HepG2 (cell line): ENCODE measurements around the gene SNAPIN. TPM values are rescaled to one million over a fixed set of nuclear protein-coding genes. Genes with fewer than 3 reads are reported as not detected.
A peak's percentile ranks its signal among the peaks of the same experiment; 100 is the strongest.

Experiments used
- ATAC-seq: fragments of 200-7000 bp; cut with Tn5 transposase; 3 replicates; pipeline ENCODE4 v1.9.1; 2020; ENCODE audit warnings: mild to moderate bottlenecking, moderate library complexity
- BruUV-seq: library from RNA; stranded (reverse); fragments of 400-500 nt; replicated peaks from 2 replicates; lab custom pipeline; 2021; lab: Mats Ljungman, UMichigan
- CTCF ChIA-PET: fragments of 300-600 bp; formaldehyde crosslinking; extraction: SDS; loops from one replicate; lab custom pipeline; 2021; ENCODE audit warnings: low total read pairs, inconsistent platforms, low intra/inter-chr PET ratio; lab: Yijun Ruan, JAX
- POLR2A ChIA-PET: fragments of 350-600 bp; sonication (Branson Sonifier 250); formaldehyde crosslinking; loops from one replicate; lab custom pipeline; 2020; ENCODE audit warnings: antibody characterized with exemption, inconsistent platforms; lab: Yijun Ruan, JAX
- DNase-seq: peaks from one replicate; pipeline ENCODE4 v3.0.0-alpha.2; 2015; ENCODE audit warnings: low spot score
- FAIRE-seq: peaks from 3 replicates; lab custom pipeline; 2011; peaks lifted over from hg19 to GRCh38; lab: Jason Lieb, UNC
- H2AFZ ChIP-seq: one replicate; pipeline ENCODE4 v1.6.1; 2011; ENCODE audit warnings: low read length, inconsistent platforms
- H3K27ac ChIP-seq: fragments of 300-600 bp; 3 replicates; pipeline ENCODE4 v1.8.0; 2011; ENCODE audit warnings: mixed run types, mild to moderate bottlenecking, mixed read lengths, low read length, inconsistent platforms; ENCODE audit not compliant: insufficient read depth; ENCODE audit errors: extremely low read length
- H3K27me3 ChIP-seq, 2 experiments: fragments of 200-600 bp in 1 of 2; 2 replicates in 1 of 2; 3 replicates in 1 of 2; pipeline versions ENCODE4 v1.6.0 to v1.8.0; 2011; ENCODE audit warnings: low read length in 2 of 2, mild to moderate bottlenecking in 2 of 2, moderate library complexity in 2 of 2, inconsistent platforms in 1 of 2; ENCODE audit not compliant: insufficient read depth in 2 of 2, control insufficient read depth in 1 of 2
- H3K36me3 ChIP-seq, 2 experiments: fragments of 200-600 bp in 1 of 2; replicated peaks in 1 of 2; 2 replicates in 1 of 2; 3 replicates in 1 of 2; pipeline versions ENCODE4 v1.5.1 to v1.8.0; 2011; ENCODE audit warnings: low read length in 2 of 2, inconsistent platforms in 1 of 2; ENCODE audit not compliant: insufficient read depth in 2 of 2, control insufficient read depth in 1 of 2
- H3K4me1 ChIP-seq: 2 replicates; pipeline ENCODE4 v1.5.1; 2012; ENCODE audit warnings: low read length, inconsistent platforms; ENCODE audit not compliant: insufficient read depth
- H3K4me2 ChIP-seq: 2 replicates; pipeline ENCODE4 v1.6.0; 2011; ENCODE audit warnings: low read depth, low read length, inconsistent platforms
- H3K4me3 ChIP-seq, 3 experiments: fragments of 200-600 bp in 1 of 3; sonication (generic), shearing (Covaris generic) in 1 of 3; replicated peaks in 1 of 3; 2 replicates each; pipeline ENCODE4 v1.5.1; 2011 to 2016; ENCODE audit warnings: low read length in 3 of 3, inconsistent platforms in 2 of 3, low read depth in 2 of 3, mild to moderate bottlenecking in 2 of 3, control low read depth in 1 of 3, mixed read lengths in 1 of 3; ENCODE audit not compliant: insufficient read depth in 1 of 3
- H3K79me2 ChIP-seq: one replicate; pipeline ENCODE4 v1.6.1; 2011; ENCODE audit warnings: low read length, inconsistent platforms; ENCODE audit not compliant: insufficient read depth
- H3K9ac ChIP-seq: 2 replicates; pipeline ENCODE4 v1.6.0; 2011; ENCODE audit warnings: mild to moderate bottlenecking, low read depth, low read length, inconsistent platforms; ENCODE audit not compliant: insufficient read depth
- H3K9me3 ChIP-seq: 2 replicates; pipeline ENCODE4 v1.5.1; 2012; ENCODE audit warnings: mild to moderate bottlenecking, low read length
- H4K20me1 ChIP-seq: 2 replicates; pipeline ENCODE4 v1.6.0; 2011; ENCODE audit warnings: inconsistent platforms, mild to moderate bottlenecking, low read length, moderate library complexity; ENCODE audit not compliant: insufficient read depth
- ATF7 ChIP-seq, 2 experiments: fragments of 450-650 bp in 1 of 2; sonication (generic) in 1 of 2; formaldehyde crosslinking in 1 of 2; IDR thresholded peaks; 2 replicates each; pipeline versions ENCODE4 v1.4.0 to v1.6.1; 2016 to 2020; ENCODE audit warnings: antibody characterized with exemption in 1 of 2, mild to moderate bottlenecking in 1 of 2, missing genetic modification reagents in 1 of 2
- MYC ChIP-seq: sonication (generic); formaldehyde crosslinking; IDR thresholded peaks from 2 replicates; pipeline ENCODE4 v1.9.0; 2021; ENCODE audit warnings: missing genetic modification reagents, borderline replicate concordance
- ZNF10 ChIP-seq: sonication (generic); formaldehyde crosslinking; IDR thresholded peaks from 2 replicates; pipeline ENCODE4 v1.4.0; 2020; ENCODE audit warnings: mild to moderate bottlenecking, low read depth, missing genetic modification reagents, borderline replicate concordance
- WGBS: methylation state at CpG from one replicate; pipeline ENCODE4 v1.1.6; 2017; ENCODE audit warnings: low lambda C conversion rate; 5-methylcytosine and 5-hydroxymethylcytosine counted together
- in situ Hi-C: cut with HindIII; loops from 2 replicates; pipeline ENCODE4 v1.10.0; 2017; ENCODE audit warnings: low pct_unique_long_range_greater_than_20kb; ENCODE audit not compliant: extremely low pct_ligation_motif_present
- intact Hi-C: fragments of 100-400 bp; cut with micrococcal nuclease; formaldehyde crosslinking; loops from one replicate; pipeline ENCODE4 v1.10.0; 2022; ENCODE audit not compliant: unreplicated experiment
- polyA plus RNA-seq, 8 experiments: library from polyadenylated mRNA; depleted of rRNA in 3 of 8; stranded (reverse) in 7 of 8; unstranded in 1 of 8; fragments of >200 nt; fragmentation: Illumina TruSeq in 4 of 8; extraction: Trizol in 4 of 8; gene quantifications; 2 replicates each; pipeline versions ENCODE4 v1.2.1 to v1.2.3, GENCODE V29; 2011 to 2016; ENCODE audit warnings: low read depth in 4 of 8, missing spikeins in 1 of 8, mixed read lengths in 1 of 8; ENCODE audit not compliant: insufficient read depth in 1 of 8
- total RNA-seq, 5 experiments: library from RNA; depleted of rRNA; stranded (reverse); fragments of >200 nt; fragmentation: Illumina TruSeq; extraction: Trizol; gene quantifications; 2 replicates each; pipeline ENCODE4 v1.2.3, GENCODE V29; 2016; ENCODE audit warnings: low read depth in 1 of 5
- TF ChIP-seq, protein P1 (sequence below): sonication (generic); formaldehyde crosslinking; IDR thresholded peaks from 2 replicates; pipeline ENCODE4 v1.9.0; 2021; ENCODE audit warnings: missing genetic modification reagents, borderline replicate concordance
- TF ChIP-seq, protein P2 (sequence below): sonication (generic); formaldehyde crosslinking; IDR thresholded peaks from 2 replicates; pipeline ENCODE4 v1.4.0; 2020; ENCODE audit warnings: missing genetic modification reagents; ENCODE audit errors: not compliant biosample characterization
- TF ChIP-seq, protein P3 (sequence below): sonication (generic); formaldehyde crosslinking; IDR thresholded peaks from 2 replicates; pipeline ENCODE4 v1.5.0; 2020; ENCODE audit warnings: missing genetic modification reagents

SNAPIN gene
- total and polyA plus RNA-seq, 2 of the 13 experiments (the other 11 are each of a cell fraction or from before 2014, with no cell fraction given): 23.9 to 25.7 TPM

- no peak overlapping the region for H3K27ac ChIP-seq
- ChIA-PET POLR2A (no interaction called here), CTCF (no interaction called here)
- intact Hi-C loops: no loop called here
- BruUV-seq: no TSS peak
- no peaks in the 10 kb centered on the region for H4K20me1 ChIP-seq
- no peak for DNase-seq
- no peak overlapping the region for H3K4me2 ChIP-seq
- H3K36me3 ChIP-seq: no peaks in the 10 kb centered on the region
- H3K9ac ChIP-seq: no peak overlapping the region
- no peaks in the 10 kb centered on the region for H3K79me2 ChIP-seq
- in situ Hi-C loops: loop anchor here (10.0 kb wide), 1 partner anchor 302 kb away; the partner anchor contains the start of gene RAB13
- no peaks in the 10 kb centered on the region for H3K9me3 ChIP-seq
- FAIRE-seq: no peak
- peaks cover 30% of the 10 kb centered on the region for H3K4me1 ChIP-seq
- H2AFZ ChIP-seq: no peak overlapping the region
- no peak overlapping the region for H3K4me3 ChIP-seq
- peaks cover 29 to 88% of the 10 kb centered on the region in 2 experiments for H3K27me3 ChIP-seq
- TF ChIP-seq MYC (CRISPR knock-in tag): no peak
- TF ChIP-seq, protein P1, sequence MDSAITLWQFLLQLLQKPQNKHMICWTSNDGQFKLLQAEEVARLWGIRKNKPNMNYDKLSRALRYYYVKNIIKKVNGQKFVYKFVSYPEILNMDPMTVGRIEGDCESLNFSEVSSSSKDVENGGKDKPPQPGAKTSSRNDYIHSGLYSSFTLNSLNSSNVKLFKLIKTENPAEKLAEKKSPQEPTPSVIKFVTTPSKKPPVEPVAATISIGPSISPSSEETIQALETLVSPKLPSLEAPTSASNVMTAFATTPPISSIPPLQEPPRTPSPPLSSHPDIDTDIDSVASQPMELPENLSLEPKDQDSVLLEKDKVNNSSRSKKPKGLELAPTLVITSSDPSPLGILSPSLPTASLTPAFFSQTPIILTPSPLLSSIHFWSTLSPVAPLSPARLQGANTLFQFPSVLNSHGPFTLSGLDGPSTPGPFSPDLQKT (CRISPR knock-in tag): no peak
- 28% methylated on average over 7 of the region's 7 CpGs for WGBS
- no peak for ATAC-seq
Measured at GRCh38 chr1:153682730-153683129, 24.2 kb downstream of the SNAPIN start.

- Histone ChIP-seq H3K4me2 (no peak overlapping the region), H3K36me3 (no peaks in the 10 kb centered on the region)
- DNase-seq: no peak
- in situ Hi-C loops (loop anchor here (10.0 kb wide), 1 partner anchor 301 kb away; the partner anchor contains the start of gene RAB13), intact Hi-C loops (no loop called here)
- WGBS: 35% methylated on average over 5 of the region's 5 CpGs
- TF ChIP-seq ZNF10 (CRISPR knock-in tag): no peak
- peak; percentile 51; the same call in 1 of the 2 replicates for TF ChIP-seq ATF7 (IDR thresholded peaks at IDR 0.05)
- TF ChIP-seq ATF7 (CRISPR knock-in tag; IDR thresholded peaks at IDR 0.05): no peak
- TF ChIP-seq, protein P2, sequence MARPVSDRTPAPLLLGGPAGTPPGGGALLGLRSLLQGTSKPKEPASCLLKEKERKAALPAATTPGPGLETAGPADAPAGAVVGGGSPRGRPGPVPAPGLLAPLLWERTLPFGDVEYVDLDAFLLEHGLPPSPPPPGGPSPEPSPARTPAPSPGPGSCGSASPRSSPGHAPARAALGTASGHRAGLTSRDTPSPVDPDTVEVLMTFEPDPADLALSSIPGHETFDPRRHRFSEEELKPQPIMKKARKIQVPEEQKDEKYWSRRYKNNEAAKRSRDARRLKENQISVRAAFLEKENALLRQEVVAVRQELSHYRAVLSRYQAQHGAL (CRISPR knock-in tag): no peak
- TF ChIP-seq, protein P3, sequence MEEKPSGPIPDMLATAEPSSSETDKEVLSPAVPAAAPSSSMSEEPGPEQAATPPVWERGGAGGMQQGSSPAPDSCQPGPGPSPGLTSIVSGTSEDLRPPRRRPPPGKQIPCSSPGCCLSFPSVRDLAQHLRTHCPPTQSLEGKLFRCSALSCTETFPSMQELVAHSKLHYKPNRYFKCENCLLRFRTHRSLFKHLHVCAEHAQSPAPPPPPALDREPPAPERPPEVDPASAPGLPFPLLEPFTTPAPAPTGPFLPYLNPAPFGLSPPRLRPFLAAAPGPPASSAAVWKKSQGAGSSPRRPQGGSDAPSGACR (CRISPR knock-in tag): no peak
- TF ChIP-seq, all 625 proteins: peak for 1
- CTCF ChIA-PET: no interaction called here
- no TSS peak for BruUV-seq
- POLR2A ChIA-PET: no interaction called here
- H3K27me3 ChIP-seq: peaks cover 21 to 85% of the 10 kb centered on the region in 2 experiments
- H3K9ac ChIP-seq: no peak overlapping the region
- FAIRE-seq: no peak
- H4K20me1 ChIP-seq: no peaks in the 10 kb centered on the region
- ATAC-seq: no peak
- H3K4me3 ChIP-seq: no peak overlapping the region
- H3K27ac ChIP-seq: no peak overlapping the region
- H3K79me2 ChIP-seq: no peaks in the 10 kb centered on the region
- no peak overlapping the region for H2AFZ ChIP-seq
- H3K9me3 ChIP-seq: no peaks in the 10 kb centered on the region
- H3K4me1 ChIP-seq: peaks cover 26% of the 10 kb centered on the region
Measured at GRCh38 chr1:153683854-153684253, 25.4 kb downstream of the SNAPIN start.
